HG03175 (cell line): ENCODE measurements around the gene TMEM263.
"Not testable (repeated sequence)": the region's sequence is repeated elsewhere in the genome, so short reads cannot be mapped to it uniquely, and the experiment has no call there.

Experiments used
- ATAC-seq: cut with Tn5 transposase; IDR thresholded peaks from one replicate; pipeline ENCODE4 v1.9.1; 2021; ENCODE audit warnings: mild to moderate bottlenecking, moderate library complexity; ENCODE audit not compliant: unreplicated experiment

TMEM263 gene

GRCh38 chr12:106955377-106956047 lies at the start of gene TMEM263:
Gene TMEM263, plus strand, starts transcription at chr12:106955907. Its CDS starts 11,210 bp downstream, at chr12:106967117.
- ATAC-seq, result peak; percentile 77

DNA sequence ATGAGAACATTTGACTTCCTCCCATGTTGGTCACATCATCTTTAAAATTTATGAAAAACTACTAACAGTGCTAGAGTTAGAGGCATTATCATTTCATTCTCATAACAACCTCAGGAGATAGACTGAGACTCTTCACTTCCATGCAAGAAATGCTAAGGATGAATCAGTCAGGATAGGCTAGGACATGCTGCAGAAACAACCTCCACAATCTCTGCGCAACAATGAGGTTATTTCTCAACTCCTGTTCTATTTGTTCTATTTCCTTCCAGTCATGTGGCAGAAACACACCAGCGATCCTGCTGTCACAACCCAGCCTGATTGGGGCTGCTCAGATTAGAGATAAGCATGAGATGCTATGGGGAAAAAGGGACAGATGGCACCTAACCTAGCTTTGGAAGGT lies 49.0 kb upstream of the TMEM263 start:
- no peak for ATAC-seq

GRCh38 chr12:106907411-106907810 lies 48.3 kb upstream of the TMEM263 start:
- ATAC-seq, result no peak

DNA sequence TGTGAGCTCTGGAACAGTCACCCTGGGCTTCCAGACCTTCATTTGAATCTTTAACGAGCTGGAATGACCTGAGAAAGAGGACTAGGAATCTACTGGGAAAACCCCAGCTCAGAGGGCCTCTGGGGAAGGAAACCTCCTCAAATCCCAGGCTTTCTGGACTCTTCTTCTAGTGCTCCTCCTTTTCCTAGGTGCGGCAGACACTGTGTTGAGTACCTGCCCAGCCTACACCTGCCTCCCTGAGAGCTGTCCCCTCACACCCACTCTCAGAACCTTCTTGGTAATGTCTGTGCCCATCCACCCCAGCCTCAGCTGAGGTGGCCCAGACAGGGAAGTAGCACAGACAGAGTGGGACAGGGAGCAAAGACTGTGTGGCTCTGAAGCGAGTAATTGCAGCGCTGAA lies 47.9 kb upstream of the TMEM263 start:
- no peak for ATAC-seq

GRCh38 chr12:106908561-106908960 lies 47.1 kb upstream of the TMEM263 start:
- no peak for ATAC-seq

GRCh38 chr12:106910202-106910601 lies 45.5 kb upstream of the TMEM263 start:
- ATAC-seq, result peak; percentile 77

DNA sequence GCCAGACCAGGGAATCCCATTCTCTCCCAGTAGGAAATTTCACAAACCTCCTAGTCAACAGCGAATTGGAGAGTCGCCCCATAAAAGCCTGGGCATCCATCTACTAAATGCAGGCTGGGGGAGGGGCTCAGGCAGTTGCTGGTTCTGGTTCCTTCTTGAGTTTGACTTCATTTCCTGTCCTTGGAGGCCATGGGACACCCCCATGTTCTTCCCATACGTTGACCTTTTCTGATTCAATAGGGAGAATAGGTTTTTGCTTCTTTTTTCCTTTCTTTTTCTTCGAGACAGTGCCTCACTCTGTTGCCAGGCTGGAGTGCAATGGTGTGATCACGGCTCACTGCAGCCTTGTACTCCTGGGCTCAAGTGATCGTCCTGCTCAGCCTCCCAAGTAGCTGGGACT lies 44.1 kb upstream of the TMEM263 start:
- no peak for ATAC-seq

- ATAC-seq, result no peak
Observed at GRCh38 chr12:106913456-106913855, 42.3 kb upstream of the TMEM263 start.

- peak; percentile 75 for ATAC-seq
Observed at GRCh38 chr12:106914796-106915634, 40.7 kb upstream of the TMEM263 start.

DNA sequence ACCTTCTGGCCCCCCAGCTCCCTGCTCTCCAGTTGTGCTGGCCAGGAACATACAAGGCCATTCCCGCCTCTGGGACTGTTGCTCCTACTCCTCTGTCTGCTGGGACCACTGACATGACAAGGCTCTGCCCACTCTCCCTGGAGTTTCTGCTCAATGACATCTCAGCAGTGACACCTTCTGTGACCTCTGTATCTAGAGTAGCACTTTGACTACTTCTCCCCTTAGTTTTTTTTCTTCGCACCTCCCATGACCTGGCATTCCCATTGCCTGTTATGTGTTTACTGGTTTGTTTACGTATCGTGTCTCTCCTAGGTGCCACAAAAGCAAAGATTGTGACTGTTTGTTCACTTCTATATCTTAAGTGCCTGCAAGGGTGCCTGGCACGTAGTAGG lies 40.1 kb upstream of the TMEM263 start:
- ATAC-seq, result peak; percentile 13

GRCh38 chr12:106917503-106917902 lies 38.2 kb upstream of the TMEM263 start:
- no peak for ATAC-seq

DNA sequence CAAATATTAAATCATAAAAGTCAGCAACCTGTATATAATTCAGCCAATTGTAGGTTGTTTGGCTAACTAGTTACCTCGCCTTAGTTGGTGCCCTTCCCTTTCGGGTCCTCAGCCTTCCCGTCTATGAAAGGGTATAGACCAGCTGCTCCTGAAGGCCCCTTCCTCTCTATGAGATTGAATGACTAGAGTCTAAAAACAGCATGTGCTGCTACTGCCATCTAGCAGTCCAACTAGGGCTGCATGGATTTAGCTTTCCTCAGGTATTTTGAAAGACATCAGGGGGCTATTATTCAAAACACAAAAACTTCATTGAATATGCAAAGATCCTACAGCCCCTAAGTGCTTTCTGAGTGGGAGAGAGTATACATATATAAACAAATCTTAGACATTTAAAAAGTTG lies 37.0 kb upstream of the TMEM263 start:
- ATAC-seq, result no peak

DNA sequence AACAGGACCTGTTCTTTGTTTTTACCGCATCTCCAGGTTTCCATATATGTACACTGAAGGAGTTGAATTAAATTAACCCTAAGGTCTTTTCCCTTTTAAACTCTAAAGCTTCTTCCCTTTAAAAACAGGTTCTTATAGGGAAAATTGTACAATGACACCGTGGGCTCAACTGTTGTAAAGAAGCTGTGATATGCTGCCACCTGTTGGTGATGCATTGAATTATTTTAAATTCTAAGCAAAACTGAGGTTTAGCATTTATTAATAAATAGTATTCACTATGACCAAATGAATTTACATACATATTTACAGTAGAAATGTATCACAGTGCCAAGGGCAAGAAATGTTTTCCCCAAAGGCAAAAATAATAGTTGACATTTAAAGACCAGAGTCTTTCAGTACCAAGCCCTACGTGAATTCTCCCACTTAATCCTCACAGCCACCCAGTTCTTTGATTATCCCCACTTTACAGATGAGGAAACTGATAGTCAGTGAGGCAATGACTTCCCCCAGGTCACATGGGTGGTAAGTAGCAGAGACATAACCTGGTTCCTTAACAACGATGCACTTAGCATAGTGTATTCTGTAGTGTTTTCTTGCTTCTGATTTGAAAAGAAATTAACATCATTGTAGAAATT lies 35.7 kb upstream of the TMEM263 start:
- no peak for ATAC-seq

DNA sequence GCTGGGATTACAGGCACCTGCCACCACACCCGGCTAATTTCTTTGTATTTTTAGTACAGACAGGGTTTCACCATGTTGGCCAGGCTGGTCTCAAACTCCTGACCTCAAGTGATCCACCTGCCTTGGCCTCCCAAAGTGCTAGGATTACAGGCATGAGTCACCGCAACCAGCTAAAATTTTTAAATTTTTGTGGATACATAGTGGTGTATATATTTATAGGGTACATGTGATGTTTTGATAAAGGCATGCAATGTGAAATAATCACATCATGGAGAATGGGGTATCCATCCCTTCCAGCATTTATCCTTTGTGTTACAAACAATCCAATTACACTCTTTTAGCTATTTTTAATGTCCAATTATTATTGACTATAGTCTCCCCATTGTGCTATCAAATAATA lies 33.7 kb upstream of the TMEM263 start:
- ATAC-seq, result not testable (repeated sequence)

DNA sequence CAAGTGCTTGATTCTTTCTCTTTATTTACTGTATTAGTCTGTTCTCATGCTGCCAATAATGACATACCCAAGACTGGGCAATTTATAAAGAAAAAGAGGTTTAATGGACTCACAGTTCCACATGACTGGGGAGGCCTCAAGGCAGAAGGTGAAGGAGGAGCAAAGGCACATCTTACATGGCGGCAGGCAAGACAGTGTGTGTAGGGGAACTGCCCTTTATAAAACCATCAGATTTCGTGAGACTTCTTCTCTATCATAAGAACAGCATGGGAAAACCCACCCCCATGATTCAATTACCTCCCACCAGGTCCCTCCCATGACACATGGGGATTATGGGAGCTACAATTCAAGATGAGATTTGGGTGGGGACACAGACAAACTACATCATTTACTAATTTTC lies 32.1 kb upstream of the TMEM263 start:
- not testable (repeated sequence) for ATAC-seq

DNA sequence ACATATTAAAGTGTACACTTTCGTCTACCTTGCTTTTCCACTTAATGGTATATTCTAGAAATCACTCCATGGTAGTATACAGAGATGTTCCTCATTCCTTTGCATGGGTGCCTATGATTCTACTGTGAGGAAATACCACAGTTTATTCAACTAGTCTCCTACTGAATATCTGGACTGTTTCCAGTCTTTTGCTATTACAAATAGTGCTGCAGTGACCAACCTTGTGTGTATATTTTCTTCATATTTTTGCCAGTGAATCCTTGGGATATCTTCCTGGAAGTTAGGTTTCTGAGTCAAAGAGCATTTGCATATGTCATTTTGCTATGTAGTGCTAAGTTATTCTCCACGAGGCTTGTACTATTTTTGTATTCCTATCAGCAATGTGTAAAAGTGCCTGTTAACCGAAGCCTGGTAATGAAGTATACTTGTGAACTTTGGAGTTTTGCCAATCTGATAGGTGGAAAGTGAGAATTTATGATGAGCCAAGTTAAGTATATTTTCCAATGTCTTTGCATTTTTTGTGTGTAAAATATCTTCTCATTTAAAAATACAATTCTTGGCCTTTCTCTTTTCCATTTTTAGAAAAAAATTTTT lies 31.3 kb upstream of the TMEM263 start:
- no peak for ATAC-seq

- no peak for ATAC-seq
Observed at GRCh38 chr12:106926657-106927056, 29.1 kb upstream of the TMEM263 start.

DNA sequence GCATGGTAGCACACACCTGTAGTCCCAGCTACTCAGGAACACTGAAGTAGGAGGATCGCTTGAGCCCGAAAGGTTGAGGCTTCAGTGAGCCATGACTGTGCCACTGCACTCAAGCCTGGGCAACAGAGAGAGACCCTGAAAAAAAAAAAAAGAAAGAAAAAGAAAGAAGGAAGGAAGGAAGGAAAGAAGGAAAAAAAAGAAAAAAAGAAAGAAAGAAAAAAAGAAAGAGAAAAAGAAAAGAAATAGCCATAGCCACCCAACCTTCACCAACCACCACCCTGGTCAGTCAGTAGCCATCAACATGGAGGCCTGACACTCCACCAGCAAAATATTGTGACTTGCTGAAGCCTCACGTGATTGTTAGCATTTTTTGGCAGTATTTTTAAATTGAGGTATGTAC lies 21.4 kb upstream of the TMEM263 start:
- ATAC-seq, result no peak

DNA sequence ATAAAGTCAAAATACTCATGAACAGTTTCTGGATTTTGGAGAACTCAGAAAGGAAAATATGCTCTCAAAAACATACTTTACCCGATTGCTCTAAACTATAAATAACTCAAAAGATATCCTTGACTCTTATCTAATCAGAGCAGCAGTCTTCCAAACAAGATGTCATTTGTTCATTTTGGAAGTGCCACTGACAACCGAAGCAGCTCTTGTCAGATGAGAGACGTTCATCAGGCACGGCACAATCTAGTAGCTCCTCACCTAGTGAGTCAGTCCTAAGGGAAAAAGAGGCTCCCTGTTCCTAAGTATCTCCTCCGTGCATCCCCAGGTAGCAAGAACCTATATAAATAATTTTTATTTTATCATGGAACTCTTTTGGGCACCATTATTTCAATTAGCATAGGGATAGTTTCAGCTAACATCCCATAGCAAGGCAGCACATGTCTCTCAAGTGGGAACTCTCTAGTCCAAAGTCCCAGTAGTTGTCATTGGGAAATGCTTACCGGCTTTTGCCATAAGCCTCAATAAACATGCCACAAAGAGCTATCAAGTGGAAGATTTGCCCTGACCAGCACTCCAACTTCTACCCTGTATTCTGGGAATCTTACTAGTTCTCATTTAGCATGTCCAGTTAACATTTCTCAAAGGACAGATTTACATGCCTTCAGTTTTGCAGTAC lies 14.1 kb upstream of the TMEM263 start:
- no peak for ATAC-seq

DNA sequence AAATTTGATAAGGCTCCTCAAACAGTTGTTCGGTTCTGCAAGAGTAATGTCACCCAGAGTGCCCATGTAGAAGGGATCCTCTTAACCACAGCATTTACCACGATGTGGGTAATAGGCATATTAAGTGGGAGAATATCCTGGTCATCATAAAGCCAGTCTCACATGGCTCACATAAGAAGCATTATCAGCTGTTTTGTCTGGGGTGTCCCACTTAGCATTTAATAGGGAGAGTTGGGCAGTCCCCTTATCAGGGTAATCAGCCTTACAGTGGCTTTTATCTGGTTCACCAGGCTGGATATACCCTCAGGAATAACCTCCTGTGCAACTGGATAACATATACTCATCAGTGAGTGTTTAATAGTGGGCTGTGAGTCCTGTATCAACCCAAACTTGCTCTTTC lies 12.9 kb upstream of the TMEM263 start:
- no peak for ATAC-seq

DNA sequence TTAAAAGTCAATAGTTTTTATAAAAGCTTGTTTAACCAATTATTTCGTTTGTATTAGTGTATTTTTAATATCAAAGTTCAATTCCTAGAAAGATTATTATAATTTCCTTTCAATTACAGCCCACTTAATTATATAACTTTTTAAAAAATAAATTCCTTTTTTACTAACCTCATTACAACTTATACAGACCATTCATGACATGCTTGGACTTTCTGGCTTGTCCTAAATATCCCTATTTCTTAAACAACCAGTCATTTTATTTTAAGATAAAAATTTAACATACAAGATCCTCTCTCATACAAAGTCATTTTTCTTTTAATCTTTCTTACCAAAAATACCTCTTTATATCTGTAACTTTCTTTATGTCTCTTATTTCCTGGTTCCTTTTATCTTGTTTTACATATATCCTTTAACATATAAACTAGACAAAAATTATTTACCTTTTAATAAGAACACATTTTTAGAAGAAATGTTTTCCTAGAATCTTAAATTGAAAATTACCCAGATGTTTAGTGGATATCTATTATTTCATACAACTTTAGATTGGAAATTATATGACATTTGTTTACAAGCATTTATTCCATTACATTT lies 10.4 kb upstream of the TMEM263 start:
- no peak for ATAC-seq
